Vagina (tissue), 2 donors: ENCODE data around the gene ARHGEF16.

Source experiments
- POLR2A ChIP-seq, 2 donors: fragments of 450-650 bp; IDR thresholded peaks; one replicate each; pipeline ENCODE4 v1.6.1; 2017; ENCODE audit warnings: antibody characterized with exemption in 2 of 2, mild to moderate bottlenecking in 2 of 2, moderate library complexity in 2 of 2
- POLR2AphosphoS5 ChIP-seq, 2 donors: sonication (generic); formaldehyde crosslinking; IDR thresholded peaks; one replicate each; pipeline ENCODE4 v1.9.0; 2017; ENCODE audit warnings: antibody characterized with exemption in 2 of 2, mild to moderate bottlenecking in 2 of 2, low read depth in 1 of 2; ENCODE audit not compliant: insufficient read depth in 1 of 2
- TF ChIP-seq, protein P1 (sequence below), 3 experiments: fragments of 450-650 bp in 2 of 3; fragments of 200-600 bp in 1 of 3; sonication (generic) in 1 of 3; IDR thresholded peaks; one replicate each; pipeline ENCODE4 v1.5.1; 2017 to 2019; ENCODE audit warnings: antibody characterized with exemption in 3 of 3, mild to moderate bottlenecking in 2 of 3, moderate library complexity in 2 of 3

DNA sequence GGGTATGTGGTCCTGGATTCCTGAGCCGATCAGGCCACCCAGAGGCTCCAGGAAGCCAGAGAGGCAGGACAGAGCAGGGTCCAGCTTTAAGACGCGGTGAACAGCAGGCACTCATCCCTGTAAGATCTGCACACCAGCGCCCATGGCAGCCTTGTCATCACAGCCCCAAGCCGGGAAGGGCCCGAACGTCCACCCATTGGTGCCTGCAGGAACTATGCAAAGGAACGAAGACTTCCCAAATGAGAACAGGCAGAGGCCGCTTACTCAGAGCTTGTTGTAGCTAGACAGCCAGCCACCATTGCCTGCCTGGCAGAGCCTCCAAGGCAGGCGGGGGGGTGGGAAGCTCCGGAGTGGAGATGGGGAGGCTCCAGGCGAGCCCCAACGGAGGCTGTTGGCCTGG, 12.1 kb upstream of the ARHGEF16 start:
- TF ChIP-seq, protein P1, sequence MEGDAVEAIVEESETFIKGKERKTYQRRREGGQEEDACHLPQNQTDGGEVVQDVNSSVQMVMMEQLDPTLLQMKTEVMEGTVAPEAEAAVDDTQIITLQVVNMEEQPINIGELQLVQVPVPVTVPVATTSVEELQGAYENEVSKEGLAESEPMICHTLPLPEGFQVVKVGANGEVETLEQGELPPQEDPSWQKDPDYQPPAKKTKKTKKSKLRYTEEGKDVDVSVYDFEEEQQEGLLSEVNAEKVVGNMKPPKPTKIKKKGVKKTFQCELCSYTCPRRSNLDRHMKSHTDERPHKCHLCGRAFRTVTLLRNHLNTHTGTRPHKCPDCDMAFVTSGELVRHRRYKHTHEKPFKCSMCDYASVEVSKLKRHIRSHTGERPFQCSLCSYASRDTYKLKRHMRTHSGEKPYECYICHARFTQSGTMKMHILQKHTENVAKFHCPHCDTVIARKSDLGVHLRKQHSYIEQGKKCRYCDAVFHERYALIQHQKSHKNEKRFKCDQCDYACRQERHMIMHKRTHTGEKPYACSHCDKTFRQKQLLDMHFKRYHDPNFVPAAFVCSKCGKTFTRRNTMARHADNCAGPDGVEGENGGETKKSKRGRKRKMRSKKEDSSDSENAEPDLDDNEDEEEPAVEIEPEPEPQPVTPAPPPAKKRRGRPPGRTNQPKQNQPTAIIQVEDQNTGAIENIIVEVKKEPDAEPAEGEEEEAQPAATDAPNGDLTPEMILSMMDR (IDR thresholded peaks at IDR 0.05) = no peak
- TF ChIP-seq POLR2A (IDR thresholded peaks at IDR 0.05) (no peak), POLR2AphosphoS5 (IDR thresholded peaks at IDR 0.05; ENCODE audit: insufficient read depth in 1 of 2, low read depth in 1 of 2) (no peak)
